H1 (cell line): ENCODE results near the gene SEMA3B.

ENCODE experiments used
- CEBPB ChIP-seq: IDR thresholded peaks from 2 replicates; pipeline ENCODE4 v1.6.1; 2012; ENCODE audit warnings: low read depth, low read length
- CTCF ChIP-seq, 3 experiments: IDR thresholded peaks; 1 replicate in 2 of 3; 2 replicates in 1 of 3; pipeline versions ENCODE4 v1.5.1 to v1.6.1; 2011; ENCODE audit warnings: low read length in 3 of 3, mild to moderate bottlenecking in 3 of 3, inconsistent platforms in 2 of 3, low read depth in 1 of 3, moderate library complexity in 1 of 3; ENCODE audit not compliant: insufficient read depth in 1 of 3; ENCODE audit errors: control extremely low read depth in 1 of 3
- POLR2A ChIP-seq, 2 experiments: IDR thresholded peaks; 1 replicate in 1 of 2; 2 replicates in 1 of 2; pipeline ENCODE4 v1.6.1; 2011; ENCODE audit warnings: low read depth in 2 of 2, low read length in 2 of 2, mild to moderate bottlenecking in 2 of 2; ENCODE audit errors: control extremely low read depth in 1 of 2
- RNF2 ChIP-seq: fragments of 200-900, 300-1000 bp; sonication (generic); IDR thresholded peaks from 2 replicates; pipeline ENCODE4 v1.7.1; 2016; ENCODE audit warnings: borderline replicate concordance, low read depth, mild to moderate bottlenecking, antibody characterized with exemption, low read length; ENCODE audit not compliant: poor library complexity, severe bottlenecking; ENCODE audit errors: missing control alignments
- RXRA ChIP-seq: IDR thresholded peaks from 2 replicates; pipeline ENCODE4 v1.6.1; 2011; ENCODE audit warnings: low read depth, mild to moderate bottlenecking, low read length, moderate library complexity; ENCODE audit not compliant: insufficient read depth

- TF ChIP-seq CEBPB (no peak), CTCF (IDR thresholded peaks at IDR 0.05; ENCODE audit: control extremely low read depth in 1 of 3, insufficient read depth in 1 of 3, low read depth in 1 of 3, low read length in 3 of 3) (no peak), POLR2A (IDR thresholded peaks at IDR 0.05; ENCODE audit: control extremely low read depth in 1 of 2, low read depth in 2 of 2, low read length in 2 of 2) (no peak), RNF2 (no peak), RXRA (no peak)
These were observed 26.8 kb downstream of the SEMA3B start for GRCh38 chr3:50295553-50296431.
